GM19193 (cell line): Measurements from ENCODE around the gene FAM181A.

ENCODE experiments used
- POLR2A ChIP-seq: IDR thresholded peaks from 4 replicates; pipeline ENCODE4 v1.6.1; 2011; ENCODE audit not compliant: insufficient read depth, insufficient read length; ENCODE audit errors: extremely low read depth

Gene FAM181A

DNA sequence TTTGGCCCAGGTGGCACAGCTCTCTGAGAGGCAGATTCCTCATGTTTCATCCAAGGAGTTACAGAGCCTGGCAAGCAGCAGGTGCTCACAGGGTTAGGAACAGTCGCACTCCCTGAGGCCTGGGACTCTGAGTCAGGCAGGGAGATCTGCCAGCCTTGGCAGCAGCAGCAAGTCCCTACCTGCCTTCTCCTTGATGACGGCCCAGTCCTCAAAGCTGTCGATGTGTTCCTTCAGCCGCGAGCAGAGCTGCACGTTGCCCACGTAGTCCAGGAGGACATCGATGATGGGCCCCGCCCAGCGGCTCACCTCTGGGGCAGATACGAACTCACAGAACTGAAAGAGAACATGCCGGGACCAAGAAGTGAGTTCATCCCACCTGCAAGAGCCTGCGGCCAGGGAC is 10.4 kb downstream of the FAM181A start:
- no peak for TF ChIP-seq POLR2A

DNA sequence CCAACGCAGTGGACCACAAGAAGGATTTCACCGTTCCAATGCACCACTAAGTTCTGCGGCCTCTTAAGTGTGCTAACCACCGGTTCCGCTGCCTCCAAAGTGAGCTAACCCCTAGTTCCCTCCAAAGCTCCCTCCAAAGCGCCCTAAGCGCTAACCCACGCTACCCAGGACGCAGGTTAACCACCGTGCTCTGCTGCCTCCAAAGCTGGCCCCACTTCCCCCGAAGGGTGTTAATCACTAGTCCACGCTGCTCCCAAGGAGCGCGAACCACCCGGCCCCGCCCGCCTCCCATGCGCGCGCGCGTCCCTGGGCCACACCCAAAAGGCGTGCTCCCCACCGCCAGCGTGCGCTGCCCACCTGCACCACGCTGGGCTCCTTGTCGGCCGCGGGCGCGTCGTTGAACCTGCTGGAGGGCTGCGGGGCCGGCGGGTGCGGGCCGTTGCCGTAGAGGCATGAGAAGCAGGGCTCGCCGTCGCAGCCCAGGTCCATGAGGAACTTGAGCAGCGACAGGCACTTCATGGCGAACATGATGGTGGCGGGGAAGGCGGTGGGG is 11.7 kb downstream of the FAM181A start:
- TF ChIP-seq POLR2A: no peak

GRCh38 chr14:93939304-93940229 is 12.4 kb downstream of the FAM181A start:
- TF ChIP-seq POLR2A: no peak

DNA sequence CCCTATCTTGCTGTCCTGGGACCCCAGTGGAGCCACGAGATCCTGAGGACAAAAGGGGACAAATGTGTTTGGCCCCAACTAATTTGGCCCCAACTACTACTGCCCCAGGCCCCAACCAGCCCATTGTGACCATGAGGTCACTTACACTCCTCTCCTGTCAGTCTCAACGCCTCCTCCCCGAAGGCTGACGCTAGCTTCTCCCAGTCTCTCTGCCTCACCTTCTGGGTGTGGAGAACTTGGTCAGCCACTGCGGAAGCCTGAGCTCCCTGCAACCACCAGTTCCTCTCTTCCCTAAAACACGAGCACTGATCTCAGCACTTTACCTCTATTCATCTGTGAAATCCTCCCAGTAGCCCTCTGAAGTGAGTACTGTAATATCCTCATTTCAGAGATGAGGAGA is 13.3 kb downstream of the FAM181A start:
- TF ChIP-seq POLR2A: no peak

DNA sequence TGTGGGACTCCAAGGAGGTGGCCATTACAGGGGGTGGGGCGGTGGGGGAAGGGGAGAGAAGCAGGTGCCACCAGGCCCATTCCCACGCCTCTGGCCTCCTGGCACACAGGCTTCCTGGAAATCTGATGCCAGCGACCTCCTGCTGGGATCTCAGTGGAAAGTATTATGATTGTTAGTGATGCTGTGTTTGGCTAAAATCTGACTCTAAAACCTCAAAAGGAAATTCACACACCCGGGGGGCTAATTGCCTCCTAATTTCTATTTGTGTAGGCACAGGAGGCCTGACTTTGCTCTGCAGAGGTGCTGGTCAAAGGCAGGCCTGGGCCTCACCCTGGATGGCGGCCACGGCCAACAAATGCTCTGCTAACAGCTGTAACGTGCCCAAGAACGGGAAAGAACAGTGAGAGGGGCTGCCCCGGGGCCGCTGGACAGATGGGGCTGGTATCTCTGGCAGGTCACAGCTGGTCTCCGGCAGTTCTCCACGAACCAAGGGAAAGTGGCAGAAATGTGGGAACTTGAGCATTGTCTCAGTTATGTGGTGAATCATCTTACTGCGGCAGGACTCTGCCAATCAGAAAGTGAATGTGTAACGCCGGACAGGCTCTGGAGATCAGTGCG is 14.3 kb downstream of the FAM181A start:
- no peak for TF ChIP-seq POLR2A

- no peak for TF ChIP-seq POLR2A
These were observed 15.9 kb downstream of the FAM181A start for GRCh38 chr14:93943052-93943451.

DNA sequence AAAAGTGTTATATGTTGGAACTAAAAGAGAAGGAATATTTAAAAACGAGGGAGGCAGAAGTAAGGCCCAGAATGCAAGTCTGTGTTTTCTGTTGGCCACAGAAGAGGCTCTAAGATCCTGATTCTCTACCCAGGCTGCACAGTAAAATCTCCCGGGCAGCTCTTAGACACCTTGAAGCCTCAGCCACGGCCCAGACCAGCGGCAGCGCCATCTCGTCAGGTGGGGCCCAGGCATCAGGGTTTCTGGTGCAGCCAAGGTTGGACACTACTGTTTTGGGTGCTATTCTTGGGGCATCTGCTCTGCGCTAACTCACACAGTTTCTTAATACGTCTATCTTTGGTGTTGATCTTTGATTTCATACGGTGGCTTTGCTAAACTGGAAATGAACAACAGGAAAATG is 16.8 kb downstream of the FAM181A start:
- TF ChIP-seq POLR2A: no peak

- TF ChIP-seq POLR2A: no peak
These were observed 17.4 kb downstream of the FAM181A start for GRCh38 chr14:93944348-93945069.

DNA sequence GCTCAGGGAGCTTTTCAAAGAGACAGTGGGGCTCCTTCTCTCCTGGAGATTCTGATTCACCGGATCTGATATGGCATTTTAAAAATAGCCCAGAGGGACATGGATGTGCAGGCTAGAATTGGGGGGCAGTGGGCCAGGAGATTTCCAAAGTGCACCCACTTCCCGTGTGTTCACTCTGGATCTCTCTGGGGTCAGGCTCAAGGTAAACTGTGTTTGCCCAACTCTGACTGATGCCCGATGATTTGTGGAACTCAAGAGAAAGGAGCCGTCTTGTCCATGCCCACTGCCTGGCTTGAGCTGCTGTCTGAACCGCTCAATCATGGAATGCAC is 17.9 kb downstream of the FAM181A start:
- no peak for TF ChIP-seq POLR2A

- TF ChIP-seq POLR2A: no peak
These were observed 19.0 kb downstream of the FAM181A start for GRCh38 chr14:93946104-93946503.

DNA sequence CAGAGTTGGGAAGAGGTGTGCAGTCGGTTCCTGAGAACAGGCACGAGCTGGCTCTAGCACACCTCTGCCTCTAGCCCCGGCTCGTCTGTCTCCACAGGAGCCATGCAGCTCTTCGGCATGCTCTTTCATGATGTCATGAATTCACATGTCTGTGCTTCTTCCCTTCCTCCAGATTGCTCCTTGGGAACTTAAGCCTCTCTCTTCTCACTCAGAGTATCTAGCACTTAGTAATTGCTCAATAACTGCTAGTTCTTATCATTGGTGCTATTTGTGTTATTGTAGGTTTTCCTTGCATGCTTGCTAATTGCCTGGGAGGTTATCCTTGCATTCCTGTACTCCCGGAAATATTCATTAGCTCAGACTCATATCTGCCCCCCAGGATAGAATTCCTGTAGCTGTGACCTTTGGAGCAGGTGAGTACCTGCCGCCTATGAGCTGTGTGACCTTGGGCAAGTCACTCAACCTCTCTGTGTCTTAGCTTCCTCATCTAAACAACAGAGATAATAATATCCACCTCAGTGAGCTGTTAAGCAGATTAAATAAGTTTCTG is 19.5 kb downstream of the FAM181A start:
- TF ChIP-seq POLR2A: no peak

DNA sequence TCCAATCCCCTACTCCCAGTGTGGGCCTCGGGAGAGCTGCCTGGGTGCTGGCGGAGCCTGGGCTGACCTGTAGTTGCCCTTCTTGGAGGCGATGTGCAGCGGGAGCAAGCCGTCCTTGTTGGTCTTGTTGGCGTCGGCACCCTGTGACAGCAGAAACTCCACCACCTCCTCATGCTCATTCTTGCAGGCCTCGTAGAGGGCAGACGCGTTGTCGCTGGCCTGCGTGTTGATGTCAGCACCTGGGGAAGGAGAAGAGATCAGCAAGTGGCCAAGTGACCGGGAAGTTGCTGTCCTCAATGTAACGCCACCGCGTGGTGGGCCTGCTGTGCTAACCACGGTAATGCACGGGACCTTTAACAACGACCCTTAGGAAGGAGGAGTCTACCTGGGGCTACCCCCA is 20.1 kb downstream of the FAM181A start:
- TF ChIP-seq POLR2A: no peak

GRCh38 chr14:93949511-93950075 is 22.4 kb downstream of the FAM181A start:
- no peak for TF ChIP-seq POLR2A

GRCh38 chr14:93950948-93951634 is 23.9 kb downstream of the FAM181A start:
- no peak for TF ChIP-seq POLR2A
